SHP77 (cell line): ENCODE measurements around the gene ADIPOR2.
"Not testable (repeated sequence)": the region's sequence is repeated elsewhere in the genome, so short reads cannot be mapped to it uniquely, and the experiment has no call there.

ENCODE experiments used
- DNase-seq, 2 experiments: peaks; one replicate each; lab custom pipeline; 2025; lab: John Stamatoyannopoulos, UW

ADIPOR2 gene

DNA sequence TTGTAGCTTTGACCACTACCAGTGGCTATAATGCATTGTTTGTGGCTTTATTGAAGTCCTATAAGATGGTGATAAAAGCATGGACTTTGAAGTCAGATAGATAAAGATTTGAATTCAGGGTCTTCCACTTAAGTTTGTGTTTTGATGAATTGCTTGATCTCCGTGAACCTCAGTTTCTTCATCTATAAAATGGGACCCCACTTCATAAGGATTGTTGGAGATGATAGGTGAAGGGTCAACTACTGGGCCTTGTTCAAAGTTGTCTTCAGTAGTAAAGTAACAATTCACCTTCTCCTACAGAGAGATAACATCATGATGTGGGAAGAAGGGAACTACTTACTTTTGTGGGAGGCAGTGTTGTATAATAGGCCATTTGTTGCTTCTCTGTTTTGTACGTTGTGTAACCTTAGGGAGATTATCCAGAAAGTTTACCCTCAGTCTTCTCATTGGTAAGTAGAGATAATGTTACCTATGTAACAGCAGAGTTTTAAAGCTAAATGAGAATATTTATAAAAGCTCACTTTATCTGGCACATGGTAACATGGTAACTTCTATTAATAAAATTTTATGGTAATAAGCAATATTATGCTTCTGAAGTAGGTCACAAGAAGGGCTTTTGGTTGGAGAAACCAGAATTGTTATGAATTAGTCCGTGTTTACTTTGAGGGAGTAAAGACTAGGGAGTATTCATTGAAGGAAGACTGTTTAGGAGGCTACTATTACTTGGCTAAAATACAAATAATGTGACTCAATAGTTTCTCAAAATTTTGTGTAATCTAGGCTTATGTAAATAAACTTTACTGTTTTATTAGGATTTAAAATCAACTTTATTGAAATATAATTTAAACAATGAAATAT lies 15.1 kb downstream of the ADIPOR2 start:
- DNase-seq, result no peak

GRCh38 chr12:1706632-1706980 lies 15.7 kb downstream of the ADIPOR2 start:
- DNase-seq, result no peak

DNA sequence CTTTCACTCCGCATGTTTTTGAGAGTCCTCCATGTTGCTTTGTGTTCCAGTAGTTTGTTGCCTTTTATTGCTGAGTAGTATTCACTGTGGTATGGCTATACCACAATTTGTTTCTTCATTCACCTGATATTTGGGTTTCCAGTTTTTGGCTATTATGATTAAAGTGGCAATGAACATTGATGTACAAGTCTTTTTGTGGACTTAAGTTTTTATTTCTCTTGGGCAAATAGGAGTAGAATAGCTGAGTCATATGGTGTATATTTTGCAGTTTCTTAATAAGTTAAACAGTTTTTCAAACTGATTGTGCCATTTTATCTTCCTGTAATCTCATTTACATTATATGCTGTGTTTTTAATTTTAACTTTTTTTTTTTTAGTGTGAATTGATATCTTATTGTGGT lies 16.2 kb downstream of the ADIPOR2 start:
- DNase-seq, result no peak

DNA sequence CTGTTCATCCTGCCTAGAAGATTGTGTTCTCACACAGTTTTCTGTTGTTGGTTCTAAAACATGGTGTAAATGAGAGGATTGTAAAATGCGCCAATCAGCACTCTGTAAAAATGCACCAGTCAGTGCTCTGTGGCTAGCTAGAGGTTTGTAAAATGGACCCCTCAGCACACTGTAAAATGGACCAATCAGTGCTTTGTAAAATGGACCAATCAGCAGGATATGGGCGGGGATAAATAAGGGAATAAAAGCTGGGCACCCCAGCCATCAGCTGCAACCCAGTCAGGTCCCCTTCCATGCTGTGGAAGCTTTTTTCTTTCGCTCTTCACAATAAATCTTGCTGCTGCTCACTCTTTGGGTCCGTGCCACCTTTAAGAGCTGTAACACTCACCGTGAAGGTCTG lies 19.1 kb downstream of the ADIPOR2 start:
- not testable (repeated sequence) for DNase-seq

GRCh38 chr12:1710870-1711269 lies 20.0 kb downstream of the ADIPOR2 start:
- DNase-seq, result not testable (repeated sequence)

DNA sequence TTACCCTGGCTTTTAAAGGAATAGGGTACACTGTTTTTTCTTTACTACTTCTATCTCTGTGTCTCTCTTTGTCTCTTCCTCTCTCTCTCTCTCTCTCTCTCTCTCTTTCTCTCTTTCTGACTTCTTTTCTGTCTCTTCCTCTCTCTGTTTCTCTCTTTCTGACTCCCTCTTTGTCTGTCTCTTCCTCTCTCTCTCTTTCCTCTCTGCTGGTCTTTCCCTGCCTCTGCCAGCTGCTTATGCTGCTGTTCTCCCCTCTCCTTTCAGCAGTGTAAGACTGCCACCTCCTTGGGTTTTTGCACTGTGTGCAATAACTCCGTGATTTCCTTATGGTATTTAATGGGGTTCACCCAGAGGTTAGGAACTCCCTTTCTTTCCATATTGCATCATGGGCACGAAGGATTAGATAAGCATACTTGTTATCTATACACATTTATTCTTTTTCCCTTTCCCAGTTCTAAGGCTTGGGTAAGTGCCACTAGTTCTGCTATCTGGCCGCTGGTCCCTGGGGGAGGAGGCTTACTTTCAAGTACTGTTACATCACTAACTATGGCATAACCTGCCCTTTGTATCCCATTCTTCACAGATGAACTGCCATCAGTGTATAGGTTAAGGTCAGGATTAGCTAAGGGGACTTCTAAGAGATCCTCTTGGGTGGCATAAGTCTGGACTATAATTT lies 20.8 kb downstream of the ADIPOR2 start:
- DNase-seq, result not testable (repeated sequence)

GRCh38 chr12:1712305-1712704 lies 21.4 kb downstream of the ADIPOR2 start:
- not testable (repeated sequence) for DNase-seq

GRCh38 chr12:1712852-1713251 lies 22.0 kb downstream of the ADIPOR2 start:
- DNase-seq, result not testable (repeated sequence)

DNA sequence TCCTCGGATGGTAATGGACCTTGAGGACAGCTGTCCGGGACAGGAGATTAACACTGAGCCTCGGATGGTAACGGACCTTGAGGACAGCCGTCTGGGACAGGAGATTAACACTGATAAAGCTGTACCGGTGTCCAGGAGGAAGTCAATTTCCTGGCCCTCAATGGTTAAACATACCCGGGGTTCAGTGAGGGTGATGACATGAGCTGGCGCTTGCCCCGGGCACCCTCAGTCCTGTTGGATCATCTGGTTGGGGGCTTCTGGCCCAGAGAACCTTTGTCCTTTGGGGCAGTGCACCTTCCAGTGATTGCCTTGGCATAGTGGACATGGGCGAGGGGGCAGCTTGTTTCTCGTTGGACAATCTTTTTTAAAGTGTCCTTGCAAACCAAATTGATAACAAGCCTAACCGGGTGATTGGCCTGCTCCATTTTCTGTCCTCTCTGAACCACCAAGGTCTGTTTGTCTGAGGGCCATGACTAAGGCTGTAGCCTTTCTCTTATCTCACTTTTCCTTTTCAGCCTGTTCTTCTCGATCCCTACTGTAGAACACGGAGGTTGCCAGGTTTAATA lies 23.0 kb downstream of the ADIPOR2 start:
- DNase-seq, result not testable (repeated sequence)

- not testable (repeated sequence) for DNase-seq
These were observed 24.6 kb downstream of the ADIPOR2 start for GRCh38 chr12:1715459-1715858.

DNA sequence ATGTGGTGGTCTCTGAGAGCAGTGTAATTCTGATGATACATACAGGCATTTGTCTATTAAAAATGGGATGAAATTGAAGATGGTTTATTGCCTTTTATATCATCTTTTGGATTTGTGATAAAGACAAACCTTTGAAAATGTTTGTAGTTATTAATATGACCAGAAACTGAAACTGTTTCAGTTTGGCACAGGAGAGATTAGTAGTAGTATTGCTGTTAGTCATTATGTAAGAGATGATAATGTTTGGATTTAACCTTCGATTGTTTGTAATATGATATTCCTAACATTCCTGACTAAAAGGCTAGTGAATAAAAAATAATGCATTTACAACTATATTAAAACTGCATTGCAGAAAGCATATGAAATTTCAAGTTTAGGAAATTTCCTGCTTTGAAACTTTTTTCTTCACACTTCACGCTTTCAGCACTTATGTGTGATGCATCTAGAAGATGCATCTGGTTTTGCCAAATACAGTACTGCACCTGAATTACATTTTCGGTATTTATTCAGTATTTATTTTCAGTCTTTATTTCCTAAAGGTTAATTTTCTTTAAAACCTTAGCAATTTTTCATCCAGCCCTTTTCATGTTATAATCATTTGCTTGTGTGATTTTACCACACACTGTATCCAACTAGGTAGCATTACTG lies 25.5 kb downstream of the ADIPOR2 start:
- no peak for DNase-seq

DNA sequence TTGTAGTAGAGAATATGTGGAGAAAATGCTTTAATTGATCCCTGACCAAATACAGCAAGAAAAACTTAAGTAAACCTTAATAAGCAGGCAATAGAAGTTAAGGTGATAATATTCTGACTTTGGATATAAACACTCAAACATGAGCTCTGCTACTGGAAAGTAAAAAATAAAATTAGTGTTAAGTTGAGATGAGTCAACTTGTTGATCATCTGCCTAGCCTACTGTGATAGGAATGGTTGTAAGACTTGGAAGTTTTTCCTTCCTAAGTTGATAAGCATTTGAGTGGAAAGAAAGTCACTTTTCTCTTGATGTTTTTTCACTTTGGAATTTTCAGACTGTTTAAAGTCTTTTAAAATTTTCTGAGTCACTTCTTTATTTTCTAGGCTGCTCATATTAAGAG lies 26.0 kb downstream of the ADIPOR2 start:
- no peak for DNase-seq

GRCh38 chr12:1719139-1719538 lies 28.3 kb downstream of the ADIPOR2 start:
- DNase-seq, result no peak

DNA sequence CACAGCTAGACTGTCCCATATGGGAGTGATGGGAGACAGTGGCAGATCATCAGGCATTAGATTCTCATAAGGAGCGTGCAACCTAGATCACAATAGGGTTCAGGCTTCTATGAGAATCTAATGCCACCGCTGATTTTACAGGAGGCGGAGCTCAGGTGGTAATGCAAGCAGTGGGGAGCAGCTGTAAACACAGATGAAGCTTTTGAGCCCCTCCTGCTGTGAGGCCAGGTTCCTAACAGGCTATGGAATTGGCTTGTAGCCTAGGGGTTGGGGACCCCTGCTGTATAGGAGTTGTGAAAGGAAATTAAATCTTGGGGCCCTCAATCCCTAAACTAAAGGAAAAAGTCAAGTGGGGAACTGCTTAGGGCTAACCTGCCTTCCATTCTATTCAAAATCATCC lies 29.6 kb downstream of the ADIPOR2 start:
- no peak for DNase-seq

DNA sequence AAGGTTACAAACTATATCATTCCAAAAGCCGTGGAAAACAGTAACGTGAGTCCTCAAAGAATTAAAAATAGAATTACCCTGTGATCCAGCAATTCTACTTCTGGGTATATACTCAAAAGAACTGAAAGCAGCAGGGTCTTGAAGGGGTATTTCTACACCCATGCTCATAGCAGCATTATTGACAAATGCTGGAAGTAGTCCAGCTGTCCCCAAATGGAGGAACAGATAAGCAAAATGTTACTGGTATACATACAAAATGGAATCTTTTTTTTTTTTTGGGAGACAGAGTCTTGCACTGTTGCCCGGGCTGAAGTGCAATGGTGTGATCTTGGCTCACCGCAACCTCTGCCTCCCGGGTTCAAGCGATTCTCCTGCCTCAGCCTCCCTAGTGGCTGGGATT lies 32.9 kb downstream of the ADIPOR2 start:
- DNase-seq, result no peak

- DNase-seq, result no peak
These were observed 33.4 kb downstream of the ADIPOR2 start for GRCh38 chr12:1724250-1724649.

DNA sequence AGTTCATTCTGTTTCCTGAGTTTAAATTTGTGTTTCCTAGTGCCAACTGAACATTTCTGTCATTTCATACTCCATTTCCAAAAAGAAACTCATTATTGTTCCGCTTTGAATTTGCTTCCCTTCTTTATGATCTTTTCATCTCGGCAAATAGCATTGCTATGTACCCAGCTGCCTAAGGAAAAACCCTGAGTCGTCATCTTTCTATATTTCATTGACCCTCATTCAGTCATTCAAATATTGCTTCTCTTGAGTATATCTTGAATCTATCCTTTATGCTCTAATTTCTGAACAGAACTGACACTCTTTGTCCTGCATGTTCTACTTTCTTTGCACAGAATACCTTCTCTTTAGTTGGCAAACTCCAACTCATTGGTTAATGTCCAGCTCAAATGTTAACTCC lies 35.9 kb downstream of the ADIPOR2 start:
- DNase-seq, result no peak

GRCh38 chr12:1728824-1729223 lies 38.0 kb downstream of the ADIPOR2 start:
- DNase-seq, result no peak

- DNase-seq, result no peak
These were observed 40.3 kb downstream of the ADIPOR2 start for GRCh38 chr12:1731019-1731687.

DNA sequence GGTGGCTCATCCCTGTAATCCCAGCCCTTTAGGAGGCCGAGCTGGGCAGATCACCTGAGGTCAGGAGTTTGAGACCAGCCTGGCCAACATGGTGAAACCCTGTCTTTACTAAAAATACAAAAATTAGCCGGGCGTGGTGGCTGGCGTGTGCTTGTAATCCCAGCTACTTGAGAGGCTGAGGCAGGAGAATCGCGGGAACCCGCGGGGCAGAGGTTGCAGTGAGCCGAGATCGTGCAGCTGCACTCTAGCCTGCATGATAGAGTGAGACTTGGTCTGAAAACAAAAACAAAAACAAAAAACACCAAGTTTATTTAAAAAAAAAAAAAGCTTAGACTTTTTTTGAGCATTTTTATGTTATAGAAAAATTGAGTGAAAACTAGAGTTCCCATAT lies 40.8 kb downstream of the ADIPOR2 start:
- not testable (repeated sequence) for DNase-seq

DNA sequence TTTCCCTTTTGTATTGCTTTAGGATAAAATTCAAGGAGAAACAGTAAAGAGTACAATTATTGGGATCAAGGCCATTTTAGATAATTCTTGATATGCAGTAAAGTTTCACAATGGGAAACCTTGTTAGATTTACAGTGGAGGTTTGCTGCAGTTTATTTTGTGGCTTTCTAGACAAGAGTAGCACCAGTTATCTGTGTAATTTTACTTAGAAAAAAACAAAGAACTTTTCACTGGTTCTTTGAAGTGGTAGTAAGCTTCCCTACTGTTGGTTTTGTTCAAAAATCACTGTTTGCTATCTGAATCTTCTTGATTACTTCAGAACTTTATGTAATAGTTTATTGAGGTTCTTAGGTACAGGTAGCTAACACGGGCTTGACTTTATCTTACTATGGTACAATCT lies 42.0 kb downstream of the ADIPOR2 start:
- no peak for DNase-seq

- not testable (repeated sequence) for DNase-seq
These were observed 42.8 kb downstream of the ADIPOR2 start for GRCh38 chr12:1733712-1734111.
